H9 (cell line): ENCODE results near the gene TAF15. TPM values are rescaled to one million over a fixed set of nuclear protein-coding genes. Genes with fewer than 3 reads are reported as not detected.

Experiments
- DNase-seq: peaks from one replicate; pipeline ENCODE4 v3.0.0-alpha.2; 2017
- H2AFZ ChIP-seq: one replicate; pipeline ENCODE4 v1.6.1; 2013; ENCODE audit warnings: mild to moderate bottlenecking, low read length, control low read depth, moderate library complexity
- H2AK5ac ChIP-seq: 2 replicates; pipeline ENCODE4 v1.6.1; 2013; ENCODE audit warnings: low read length, control low read depth, mixed read lengths; ENCODE audit not compliant: insufficient read length
- H2BK120ac ChIP-seq: one replicate; pipeline ENCODE4 v1.6.1; 2013; ENCODE audit warnings: low read depth, mild to moderate bottlenecking, low read length, control low read depth, inconsistent platforms; ENCODE audit not compliant: poor library complexity, severe bottlenecking
- H2BK12ac ChIP-seq: 2 replicates; pipeline ENCODE4 v1.6.1; 2013; ENCODE audit warnings: low read length, control low read depth, mixed read lengths, low read depth; ENCODE audit not compliant: insufficient read length
- H2BK15ac ChIP-seq: 2 replicates; pipeline ENCODE4 v1.6.1; 2013; ENCODE audit warnings: low read depth, low read length, control low read depth
- H2BK20ac ChIP-seq: one replicate; pipeline ENCODE4 v1.6.1; 2013; ENCODE audit warnings: low read depth, mild to moderate bottlenecking, low read length, control low read depth, inconsistent platforms; ENCODE audit not compliant: poor library complexity, severe bottlenecking
- H2BK5ac ChIP-seq: 2 replicates; pipeline ENCODE4 v1.6.1; 2013; ENCODE audit warnings: low read length, control low read depth, mixed read lengths; ENCODE audit not compliant: insufficient read length
- H3K14ac ChIP-seq: 2 replicates; pipeline ENCODE4 v1.6.1; 2013; ENCODE audit warnings: low read length, control low read depth; ENCODE audit not compliant: insufficient read depth
- H3K18ac ChIP-seq: 2 replicates; pipeline ENCODE4 v1.6.1; 2013; ENCODE audit warnings: low read depth, mild to moderate bottlenecking, mixed read lengths, low read length, control low read depth; ENCODE audit not compliant: insufficient read length
- H3K23ac ChIP-seq: 2 replicates; pipeline ENCODE4 v1.6.1; 2013; ENCODE audit warnings: low read length, control low read depth, mixed read lengths, low read depth; ENCODE audit not compliant: insufficient read length
- H3K23me2 ChIP-seq: 2 replicates; pipeline ENCODE4 v1.6.1; 2013; ENCODE audit warnings: low read depth, mild to moderate bottlenecking, mixed read lengths, low read length, control low read depth; ENCODE audit not compliant: insufficient read length, poor library complexity, severe bottlenecking
- H3K27ac ChIP-seq: 2 replicates; pipeline ENCODE4 v1.5.1; 2013; ENCODE audit warnings: low read length, control low read depth, mixed read lengths, low read depth; ENCODE audit not compliant: insufficient read length
- H3K27me3 ChIP-seq: 2 replicates; pipeline ENCODE4 v1.6.1; 2013; ENCODE audit warnings: low read length, control low read depth, inconsistent platforms; ENCODE audit not compliant: insufficient read depth
- H3K4ac ChIP-seq: 2 replicates; pipeline ENCODE4 v1.6.1; 2013; ENCODE audit warnings: low read depth, mild to moderate bottlenecking, control low read depth, inconsistent platforms, low read length, moderate library complexity
- H3K4me1 ChIP-seq: 2 replicates; pipeline ENCODE4 v1.6.1; 2013; ENCODE audit warnings: low read length, control low read depth, inconsistent platforms; ENCODE audit not compliant: insufficient read depth
- H3K4me2 ChIP-seq: 2 replicates; pipeline ENCODE4 v1.6.1; 2013; ENCODE audit warnings: low read length, control low read depth, mixed read lengths; ENCODE audit not compliant: insufficient read length, insufficient read depth
- H3K56ac ChIP-seq: 2 replicates; pipeline ENCODE4 v1.6.1; 2013; ENCODE audit warnings: low read depth, mild to moderate bottlenecking, mixed read lengths, low read length, control low read depth; ENCODE audit not compliant: insufficient read length
- H3K79me1 ChIP-seq: 2 replicates; pipeline ENCODE4 v1.6.1; 2013; ENCODE audit warnings: low read depth, mild to moderate bottlenecking, moderate library complexity, low read length, control low read depth, inconsistent platforms; ENCODE audit not compliant: insufficient read depth, poor library complexity, severe bottlenecking
- H3K79me2 ChIP-seq: 2 replicates; pipeline ENCODE4 v1.6.1; 2013; ENCODE audit warnings: low read length, control low read depth, inconsistent platforms; ENCODE audit not compliant: insufficient read depth
- H3K9ac ChIP-seq: 2 replicates; pipeline ENCODE4 v1.6.1; 2013; ENCODE audit warnings: low read length, control low read depth, mixed read lengths; ENCODE audit not compliant: insufficient read length; ENCODE audit errors: extremely low read depth
- H3K9me3 ChIP-seq: one replicate; pipeline ENCODE4 v1.6.1; 2013; ENCODE audit warnings: low read depth, low read length, inconsistent platforms; ENCODE audit not compliant: control insufficient read depth
- H3T11ph ChIP-seq: one replicate; pipeline ENCODE4 v1.6.1; 2013; ENCODE audit warnings: mild to moderate bottlenecking, low read length, control low read depth, inconsistent platforms
- H4K20me1 ChIP-seq: one replicate; pipeline ENCODE4 v1.6.1; 2013; ENCODE audit not compliant: control insufficient read depth, insufficient read length, insufficient read depth
- H4K5ac ChIP-seq: 2 replicates; pipeline ENCODE4 v1.6.1; 2013; ENCODE audit warnings: low read depth, mild to moderate bottlenecking, mixed read lengths, low read length, control low read depth; ENCODE audit not compliant: insufficient read length
- H4K8ac ChIP-seq: replicated peaks from 2 replicates; pipeline ENCODE4 v1.6.1; 2013; ENCODE audit warnings: low read length, control low read depth, mixed read lengths, low read depth; ENCODE audit not compliant: insufficient read length
- H4K91ac ChIP-seq: 2 replicates; pipeline ENCODE4 v1.6.1; 2013; ENCODE audit warnings: low read depth, mild to moderate bottlenecking, moderate library complexity, mixed read lengths, low read length, control low read depth; ENCODE audit not compliant: insufficient read length
- H3K27ac Mint-ChIP-seq, 3 experiments: 2 replicates in 2 of 3; 3 replicates in 1 of 3; pipeline ENCODE4 v1.8.0; 2020 to 2021; ENCODE audit warnings: mixed read lengths in 3 of 3, mild to moderate bottlenecking in 1 of 3, moderate library complexity in 1 of 3
- H3K27me3 Mint-ChIP-seq: 2 replicates; pipeline ENCODE4 v1.8.0; 2021; ENCODE audit warnings: low read depth, mild to moderate bottlenecking, moderate library complexity, mixed read lengths
- H3K36me3 Mint-ChIP-seq, 3 experiments: 2 replicates in 2 of 3; 3 replicates in 1 of 3; pipeline ENCODE4 v1.8.0; 2020 to 2021; ENCODE audit warnings: low read depth in 3 of 3, mixed read lengths in 3 of 3; ENCODE audit not compliant: insufficient read depth in 1 of 3
- H3K4me1 Mint-ChIP-seq, 2 experiments: 2 replicates each; pipeline ENCODE4 v1.8.0; 2020; ENCODE audit warnings: mixed read lengths in 2 of 2
- H3K4me3 Mint-ChIP-seq, 2 experiments: 2 replicates in 1 of 2; 3 replicates in 1 of 2; pipeline ENCODE4 v1.8.0; 2020 to 2021; ENCODE audit warnings: mild to moderate bottlenecking in 2 of 2, mixed read lengths in 2 of 2, moderate library complexity in 1 of 2
- H3K9me3 Mint-ChIP-seq, 2 experiments: 2 replicates in 1 of 2; 3 replicates in 1 of 2; pipeline ENCODE4 v1.8.0; 2020; ENCODE audit warnings: mild to moderate bottlenecking in 2 of 2, mixed read lengths in 2 of 2, moderate library complexity in 1 of 2
- CTCF ChIP-seq: fragments of 200-600 bp; sonication (generic); conservative IDR thresholded peaks from 3 replicates; pipeline ENCODE4 v1.8.0; 2021; ENCODE audit warnings: antibody characterized with exemption, mild to moderate bottlenecking
- WGBS: extraction: QIAGEN DNeasy Blood & Tissue Kit; methylation state at CpG from one replicate; pipeline ENCODE4 v1.1.7; 2013; ENCODE audit warnings: missing lambda C conversion rate, low lambda C conversion rate, mixed read lengths; ENCODE audit not compliant: insufficient read length; ENCODE audit errors: extremely low coverage; 5-methylcytosine and 5-hydroxymethylcytosine counted together
- total RNA-seq: library from RNA; stranded (reverse); gene quantifications from 2 replicates; pipeline ENCODE4 v1.2.1, GENCODE V29; 2021

TAF15 gene
- total RNA-seq, 1 experiment from 2014 or later: 304 TPM

- Histone ChIP-seq H2BK5ac (no peak overlapping the region), H3K14ac (no peak overlapping the region), H3K9me3 (no peaks in the 10 kb centered on the region), H3K79me2 (no peaks in the 10 kb centered on the region), H4K20me1 (no peaks in the 10 kb centered on the region), H3K9ac (no peak overlapping the region), H4K8ac (no peak overlapping the region), H3K4me2 (peak overlapping the region; percentile 68), H2AFZ (no peak overlapping the region), H3K23me2 (peaks cover 6% of the 10 kb centered on the region), H3K56ac (no peak overlapping the region), H3K27me3 (peaks cover 33% of the 10 kb centered on the region), H3T11ph (no peak overlapping the region), H2BK15ac (no peak overlapping the region), H3K18ac (no peak overlapping the region), H2AK5ac (no peak overlapping the region), H3K4ac (no peak overlapping the region), H3K79me1 (no peaks in the 10 kb centered on the region), H2BK120ac (no peak overlapping the region), H3K27ac (no peak overlapping the region), H3K4me1 (0 out of 2 replicates have a peak, but pooled peaks cover 2% of the 10 kb centered on the region), H4K91ac (no peak overlapping the region), H3K23ac (no peak overlapping the region), H2BK20ac (no peak overlapping the region), H2BK12ac (no peak overlapping the region), H4K5ac (no peak overlapping the region)
- no peaks in the 10 kb centered on the region for H3K9me3 Mint-ChIP-seq
- WGBS: no CpG with 5 or more reads among the region's 8 CpGs
- no peaks in the 10 kb centered on the region for H3K36me3 Mint-ChIP-seq
- DNase-seq: no peak
- peaks cover 91% of the 10 kb centered on the region for H3K27me3 Mint-ChIP-seq
- no peak for TF ChIP-seq CTCF
- no peak overlapping the region for H3K27ac Mint-ChIP-seq
- peak overlapping the region; percentile 52 to 76 for H3K4me3 Mint-ChIP-seq
- peaks cover 6 to 18% of the 10 kb centered on the region in 2 experiments for H3K4me1 Mint-ChIP-seq
Measured at GRCh38 chr17:35795871-35796265, 13.4 kb upstream of the TAF15 start.
